CD4-positive, alpha-beta T cell (primary cell): ENCODE measurements around the gene FA2H. TPM values are rescaled to one million over a fixed set of nuclear protein-coding genes. Genes with fewer than 3 reads are reported as not detected.

Experiments used
- ATAC-seq: fragments of 200-7000 bp; cut with Tn5 transposase; one replicate; pipeline ENCODE4 v1.10.0; 2022; ENCODE audit warnings: mild to moderate bottlenecking; ENCODE audit not compliant: poor library complexity
- CTCF ChIA-PET: fragments of 350-600 bp; sonication (Branson Sonifier 250); formaldehyde crosslinking; loops from one replicate; lab custom pipeline; 2021; ENCODE audit warnings: antibody characterized with exemption, inconsistent platforms; lab: Charles Lee
- POLR2A ChIA-PET: fragments of 350-600 bp; sonication (Branson Sonifier 250); formaldehyde crosslinking; loops from one replicate; lab custom pipeline; 2021; ENCODE audit warnings: antibody characterized with exemption, inconsistent platforms; lab: Charles Lee
- DNase-seq, 14 experiments: peaks; one replicate each; pipeline ENCODE4 v3.0.0-alpha.2; 2013 to 2020; ENCODE audit warnings: mixed read lengths in 2 of 14
- H3K27ac ChIP-seq, 2 donors: one replicate each; pipeline versions ENCODE4 v1.5.1 to v1.7.0; 2013; ENCODE audit warnings: low read length in 2 of 2, low read depth in 1 of 2, mild to moderate bottlenecking in 1 of 2
- H3K27me3 ChIP-seq, 2 experiments: 1 replicate in 1 of 2; 2 replicates in 1 of 2; pipeline versions ENCODE4 v1.6.1 to v1.7.0; 2013; ENCODE audit warnings: low read length in 2 of 2, control low read depth in 1 of 2, mild to moderate bottlenecking in 1 of 2, moderate library complexity in 1 of 2; ENCODE audit not compliant: insufficient read depth in 2 of 2, control insufficient read depth in 1 of 2
- H3K36me3 ChIP-seq: one replicate; pipeline ENCODE4 v1.6.1; 2013; ENCODE audit warnings: low read length, control low read depth; ENCODE audit not compliant: insufficient read depth
- H3K4me1 ChIP-seq: one replicate; pipeline ENCODE4 v1.6.1; 2013; ENCODE audit warnings: low read length, control low read depth; ENCODE audit not compliant: insufficient read depth
- H3K4me3 ChIP-seq: one replicate; pipeline ENCODE4 v1.5.1; 2013; ENCODE audit warnings: mild to moderate bottlenecking, low read length, moderate library complexity
- H3K9me3 ChIP-seq, 2 experiments: 1 replicate in 1 of 2; 2 replicates in 1 of 2; pipeline versions ENCODE4 v1.6.1 to v1.7.0; 2013; ENCODE audit warnings: low read length in 2 of 2, mild to moderate bottlenecking in 2 of 2, control low read depth in 1 of 2, moderate library complexity in 1 of 2; ENCODE audit not compliant: control insufficient read depth in 1 of 2, insufficient read depth in 1 of 2
- H3K27ac Mint-ChIP-seq: one replicate; pipeline ENCODE4 v1.8.0; 2020; ENCODE audit warnings: mixed read lengths
- H3K27me3 Mint-ChIP-seq: one replicate; pipeline ENCODE4 v1.8.0; 2021; ENCODE audit warnings: mixed read lengths
- H3K36me3 Mint-ChIP-seq: one replicate; pipeline ENCODE4 v1.8.0; 2021; ENCODE audit warnings: low read depth, mixed read lengths
- H3K4me1 Mint-ChIP-seq: one replicate; pipeline ENCODE4 v1.8.0; 2021; ENCODE audit warnings: low read depth, mixed read lengths
- H3K4me3 Mint-ChIP-seq: one replicate; pipeline ENCODE4 v1.8.0; 2020; ENCODE audit warnings: mild to moderate bottlenecking, mixed read lengths
- H3K9me3 Mint-ChIP-seq: one replicate; pipeline ENCODE4 v1.8.0; 2020; ENCODE audit warnings: mixed read lengths
- CTCF ChIP-seq: fragments of 200-600 bp; IDR thresholded peaks from one replicate; pipeline ENCODE4 v1.8.0; 2022; ENCODE audit warnings: antibody characterized with exemption, mild to moderate bottlenecking
- intact Hi-C, 2 experiments: fragments of 100-400 bp; cut with DNase I in 1 of 2; cut with micrococcal nuclease in 1 of 2; formaldehyde crosslinking; loops; one replicate each; pipeline versions ENCODE4 v1.15.1 to v1.9.0; 2023 to 2025; cut with DNase I, micrococcal nuclease
- total RNA-seq, 174 experiments: library from RNA in 2 of 174; stranded (reverse) in 2 of 174; gene quantifications; one replicate each; pipeline ENCODE4 v1.2.3 and lab custom pipeline; 2021 to 2026

The FA2H gene
- total RNA-seq, 2 experiments from 2014 or later: not detected

- H3K4me1 Mint-ChIP-seq: peaks cover 10% of the 10 kb centered on the region
- ChIA-PET CTCF (no interaction called here), POLR2A (no interaction called here)
- no peak for ATAC-seq
- intact Hi-C loops: no loop called here
- H3K36me3 Mint-ChIP-seq: no peaks in the 10 kb centered on the region
- no peaks in the 10 kb centered on the region for H3K27me3 Mint-ChIP-seq
- H3K4me1 ChIP-seq: peaks cover 8% of the 10 kb centered on the region
- H3K36me3 ChIP-seq: no peaks in the 10 kb centered on the region
- no peak overlapping the region for H3K4me3 Mint-ChIP-seq
- no peak overlapping the region for H3K27ac ChIP-seq
- TF ChIP-seq CTCF: no peak
- H3K9me3 ChIP-seq: peaks cover 8 to 17% of the 10 kb centered on the region in 2 experiments
- H3K27me3 ChIP-seq: peaks cover 0 to 2% of the 10 kb centered on the region in 2 experiments
- DNase-seq: no peak
- H3K27ac Mint-ChIP-seq: no peak overlapping the region
- peaks cover 5% of the 10 kb centered on the region for H3K9me3 Mint-ChIP-seq
- no peak overlapping the region for H3K4me3 ChIP-seq
These were observed 44.6 kb downstream of the FA2H start for GRCh38 chr16:74729783-74730683.

- H3K27me3 Mint-ChIP-seq: no peaks in the 10 kb centered on the region
- no peak overlapping the region for H3K4me3 Mint-ChIP-seq
- ChIA-PET CTCF (no interaction called here), POLR2A (no interaction called here)
- H3K4me3 ChIP-seq: no peak overlapping the region
- peaks cover 8 to 17% of the 10 kb centered on the region in 2 experiments for H3K9me3 ChIP-seq
- no peak overlapping the region for H3K27ac ChIP-seq
- no peak overlapping the region for H3K27ac Mint-ChIP-seq
- intact Hi-C loops: no loop called here
- DNase-seq (no peak), ATAC-seq (no peak)
- no peaks in the 10 kb centered on the region for H3K36me3 Mint-ChIP-seq
- peaks cover 10% of the 10 kb centered on the region for H3K4me1 Mint-ChIP-seq
- H3K9me3 Mint-ChIP-seq: peaks cover 5% of the 10 kb centered on the region
- no peaks in the 10 kb centered on the region for H3K36me3 ChIP-seq
- H3K27me3 ChIP-seq: peaks cover 0 to 2% of the 10 kb centered on the region in 2 experiments
- H3K4me1 ChIP-seq: peaks cover 8% of the 10 kb centered on the region
- no peak for TF ChIP-seq CTCF
These were observed 46.7 kb downstream of the FA2H start for GRCh38 chr16:74727903-74728302.

- POLR2A ChIA-PET: no interaction called here
- intact Hi-C loops: no loop called here
- Mint-ChIP-seq H3K4me1 (peaks cover 10% of the 10 kb centered on the region), H3K27ac (no peak overlapping the region), H3K4me3 (no peak overlapping the region), H3K9me3 (peaks cover 5% of the 10 kb centered on the region), H3K36me3 (no peaks in the 10 kb centered on the region), H3K27me3 (no peaks in the 10 kb centered on the region)
- peaks cover 8 to 17% of the 10 kb centered on the region in 2 experiments for H3K9me3 ChIP-seq
- no peak for ATAC-seq
- H3K4me1 ChIP-seq: peaks cover 8% of the 10 kb centered on the region
- peak in 4 of 14 experiments; percentile 5 to 40 (median 31) for DNase-seq
- TF ChIP-seq CTCF: no peak
- peaks cover 0 to 2% of the 10 kb centered on the region in 2 experiments for H3K27me3 ChIP-seq
- no peak overlapping the region for H3K4me3 ChIP-seq
- no peaks in the 10 kb centered on the region for H3K36me3 ChIP-seq
- CTCF ChIA-PET: no interaction called here
- H3K27ac ChIP-seq: no peak overlapping the region
These were observed 47.9 kb downstream of the FA2H start for GRCh38 chr16:74726716-74727115.
